Measurements from ENCODE around the gene GNAO1.

GNAO1 gene

DNA sequence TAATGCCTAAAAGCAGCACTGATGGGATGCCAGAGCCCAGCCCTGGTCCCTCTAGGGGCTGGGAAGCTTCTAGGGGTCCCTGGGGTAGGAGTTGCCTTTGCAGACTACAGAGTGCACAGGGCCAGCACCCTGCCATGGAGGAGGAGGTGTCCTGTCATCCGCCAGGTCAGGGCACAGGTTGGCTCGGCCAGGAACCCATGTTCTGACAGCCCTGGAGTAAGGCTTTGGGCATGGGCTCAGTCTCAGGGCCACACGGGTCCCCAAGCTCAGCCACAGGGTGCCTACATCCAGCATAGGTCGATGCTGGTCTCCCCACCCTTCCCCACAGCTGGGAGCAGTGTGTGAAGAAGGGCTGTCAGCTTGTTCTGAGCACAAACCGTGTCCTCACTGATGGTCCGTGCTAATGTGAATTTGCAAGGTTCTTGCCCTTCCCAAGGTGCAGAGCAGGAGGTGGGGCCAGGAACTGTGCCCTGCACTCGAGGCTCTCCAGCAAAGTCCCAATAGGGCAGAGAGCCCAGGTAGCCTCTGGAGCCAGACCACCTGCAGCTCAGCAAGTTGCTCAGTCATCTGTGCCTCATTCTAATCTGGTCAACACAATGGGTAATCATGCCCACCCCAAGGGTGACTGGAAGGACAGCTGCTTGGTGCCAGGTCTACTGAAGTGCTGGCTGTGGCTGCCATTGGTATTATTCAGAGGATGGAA, 161.2 kb downstream of the GNAO1 start:
- in situ Hi-C loops (cut with MboI; ENCODE audit: low sequenced_read_pairs, unreplicated experiment), result no loop called here
- DNase-seq (ENCODE audit: low spot score), result no peak
- TF ChIP-seq, protein P1, sequence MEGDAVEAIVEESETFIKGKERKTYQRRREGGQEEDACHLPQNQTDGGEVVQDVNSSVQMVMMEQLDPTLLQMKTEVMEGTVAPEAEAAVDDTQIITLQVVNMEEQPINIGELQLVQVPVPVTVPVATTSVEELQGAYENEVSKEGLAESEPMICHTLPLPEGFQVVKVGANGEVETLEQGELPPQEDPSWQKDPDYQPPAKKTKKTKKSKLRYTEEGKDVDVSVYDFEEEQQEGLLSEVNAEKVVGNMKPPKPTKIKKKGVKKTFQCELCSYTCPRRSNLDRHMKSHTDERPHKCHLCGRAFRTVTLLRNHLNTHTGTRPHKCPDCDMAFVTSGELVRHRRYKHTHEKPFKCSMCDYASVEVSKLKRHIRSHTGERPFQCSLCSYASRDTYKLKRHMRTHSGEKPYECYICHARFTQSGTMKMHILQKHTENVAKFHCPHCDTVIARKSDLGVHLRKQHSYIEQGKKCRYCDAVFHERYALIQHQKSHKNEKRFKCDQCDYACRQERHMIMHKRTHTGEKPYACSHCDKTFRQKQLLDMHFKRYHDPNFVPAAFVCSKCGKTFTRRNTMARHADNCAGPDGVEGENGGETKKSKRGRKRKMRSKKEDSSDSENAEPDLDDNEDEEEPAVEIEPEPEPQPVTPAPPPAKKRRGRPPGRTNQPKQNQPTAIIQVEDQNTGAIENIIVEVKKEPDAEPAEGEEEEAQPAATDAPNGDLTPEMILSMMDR (IDR thresholded peaks at IDR 0.05; ENCODE audit: borderline replicate concordance, control extremely low read depth, extremely low read depth, insufficient read depth, missing control alignments), result no peak

DNA sequence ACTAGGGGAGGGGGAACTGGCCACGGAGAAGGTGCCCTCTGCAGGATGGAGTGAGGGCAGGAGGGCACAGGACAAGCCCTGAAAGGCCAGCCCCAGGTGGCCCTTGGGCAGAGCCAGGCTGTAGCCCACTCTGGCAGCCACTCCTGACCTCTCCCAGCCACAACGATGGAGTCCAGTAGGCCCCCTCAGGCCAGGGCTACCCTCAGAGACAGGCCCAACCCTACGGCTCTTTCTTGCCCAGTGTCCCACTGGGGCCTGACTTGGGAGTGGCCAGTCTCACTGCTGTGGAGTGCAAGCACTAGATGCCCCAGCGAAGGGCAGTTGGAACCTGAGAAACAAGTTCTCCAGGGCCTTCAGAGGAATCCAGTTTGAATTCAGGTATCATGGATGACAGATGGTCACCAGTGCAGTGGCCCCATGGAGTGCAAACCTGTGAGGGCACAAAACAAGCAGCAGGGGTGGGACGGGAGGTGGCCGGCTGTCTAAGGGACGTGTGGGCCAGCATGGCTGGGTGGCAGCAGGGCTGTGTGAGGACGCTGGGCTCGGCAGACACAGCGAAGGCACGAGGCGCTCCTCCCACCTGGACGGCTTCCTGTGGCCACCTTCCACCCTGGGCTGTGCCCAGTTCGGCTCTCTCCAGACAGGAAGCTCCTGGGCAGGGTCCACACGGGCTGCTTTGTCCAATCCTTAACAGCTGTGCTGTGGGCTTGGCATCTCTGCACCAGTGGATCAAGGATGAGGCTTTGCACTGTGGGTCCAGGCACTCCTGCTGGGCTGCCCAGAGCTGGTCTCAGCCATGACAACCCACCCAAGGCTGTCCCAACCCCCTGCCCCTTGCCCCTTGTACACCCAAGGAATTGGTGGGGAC, 162.0 kb downstream of the GNAO1 start:
- TF ChIP-seq, protein P1 (IDR thresholded peaks at IDR 0.05; ENCODE audit: borderline replicate concordance, control extremely low read depth, extremely low read depth, insufficient read depth, missing control alignments), result no peak
- in situ Hi-C loops (cut with MboI; ENCODE audit: low sequenced_read_pairs, unreplicated experiment), result no loop called here
- DNase-seq (ENCODE audit: low spot score), result no peak

- in situ Hi-C loops (cut with MboI; ENCODE audit: low sequenced_read_pairs, unreplicated experiment), result no loop called here
- no peak for DNase-seq (ENCODE audit: low spot score)
- TF ChIP-seq, protein P1 (IDR thresholded peaks at IDR 0.05; ENCODE audit: borderline replicate concordance, control extremely low read depth, extremely low read depth, insufficient read depth, missing control alignments), result no peak
Observed at GRCh38 chr16:56354016-56354415, 162.7 kb downstream of the GNAO1 start.

DNA sequence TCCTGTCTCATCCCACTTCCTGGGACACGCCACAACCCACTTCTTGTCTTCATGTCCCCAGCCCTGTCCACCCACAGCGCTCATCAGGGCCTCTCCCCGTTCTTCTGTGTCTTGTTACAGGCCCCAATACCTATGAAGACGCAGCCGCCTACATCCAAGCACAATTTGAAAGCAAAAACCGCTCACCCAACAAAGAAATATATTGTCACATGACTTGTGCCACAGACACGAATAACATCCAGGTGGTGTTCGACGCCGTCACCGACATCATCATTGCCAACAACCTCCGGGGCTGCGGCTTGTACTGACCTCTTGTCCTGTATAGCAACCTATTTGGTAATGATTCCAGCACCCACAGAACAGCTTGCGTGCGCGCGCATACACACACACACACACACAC, 163.5 kb downstream of the GNAO1 start:
- in situ Hi-C loops (cut with MboI; ENCODE audit: low sequenced_read_pairs, unreplicated experiment), result no loop called here
- TF ChIP-seq, protein P1 (IDR thresholded peaks at IDR 0.05; ENCODE audit: borderline replicate concordance, control extremely low read depth, extremely low read depth, insufficient read depth, missing control alignments), result no peak
- no peak for DNase-seq (ENCODE audit: low spot score)

DNA sequence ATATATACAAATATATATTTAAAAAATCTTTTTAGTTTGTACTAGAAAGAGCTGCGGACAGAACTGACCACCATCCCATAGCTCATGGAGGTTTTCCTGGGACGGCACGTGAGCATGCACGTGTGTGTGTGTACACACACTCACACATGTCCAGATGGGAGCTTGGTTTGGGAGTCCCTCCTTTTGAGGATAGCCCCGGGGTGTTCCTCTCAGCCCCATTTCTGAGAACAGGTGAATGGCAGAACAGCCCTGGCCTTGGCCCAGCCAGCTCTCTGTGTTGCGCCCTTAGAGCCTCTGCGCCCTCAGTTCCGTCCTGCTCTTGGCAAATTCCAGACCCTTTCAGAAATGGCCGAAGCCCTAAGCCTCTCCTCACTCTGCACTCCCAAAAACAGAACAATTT, 163.9 kb downstream of the GNAO1 start:
- peak; percentile 23 for DNase-seq (ENCODE audit: low spot score)
- TF ChIP-seq, protein P1 (IDR thresholded peaks at IDR 0.05; ENCODE audit: borderline replicate concordance, control extremely low read depth, extremely low read depth, insufficient read depth, missing control alignments), result no peak
- in situ Hi-C loops (cut with MboI; ENCODE audit: low sequenced_read_pairs, unreplicated experiment), result no loop called here

- in situ Hi-C loops (cut with MboI; ENCODE audit: low sequenced_read_pairs, unreplicated experiment), result no loop called here
- peak; percentile 34 for DNase-seq (ENCODE audit: low spot score)
- TF ChIP-seq, protein P1 (IDR thresholded peaks at IDR 0.05; ENCODE audit: borderline replicate concordance, control extremely low read depth, extremely low read depth, insufficient read depth, missing control alignments), result no peak
Observed at GRCh38 chr16:56355786-56356275, 164.5 kb downstream of the GNAO1 start.

Measured in GM13976 (cell line).